GM12891 (cell line): ENCODE data around the gene CC2D1B.

Source experiments
- POLR2A ChIP-seq: IDR thresholded peaks from 2 replicates; pipeline ENCODE4 v1.6.1; 2011; ENCODE audit warnings: low read depth, low read length, control low read depth
- POU2F2 ChIP-seq: IDR thresholded peaks from 2 replicates; pipeline ENCODE4 v1.6.1; 2011; ENCODE audit warnings: low read depth, mild to moderate bottlenecking, control low read depth, low read length, moderate library complexity

DNA sequence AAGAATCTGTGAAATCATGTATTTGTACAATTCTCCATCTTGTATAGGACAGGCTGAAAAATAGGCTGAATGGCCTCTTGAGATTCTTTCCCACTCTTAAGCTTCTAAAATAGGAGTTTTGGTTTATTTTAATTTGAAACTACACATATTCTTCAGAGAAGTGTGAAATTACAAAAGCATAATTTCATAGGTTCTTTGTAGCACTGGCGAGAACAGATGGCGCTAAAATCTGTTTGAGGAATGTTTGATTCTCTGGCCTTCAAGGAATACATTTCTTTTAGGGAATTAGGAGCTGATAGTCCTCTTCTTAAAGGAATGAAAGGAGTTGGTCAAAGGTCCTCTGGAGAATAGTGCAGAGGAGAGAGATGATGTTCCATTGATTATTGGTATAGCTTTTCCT is 44.9 kb downstream of the CC2D1B start:
- TF ChIP-seq POLR2A: no peak
- TF ChIP-seq POU2F2: no peak
